NOMO-1 (cell line): ENCODE data around the gene RCAN3.
"Not testable (repeated sequence)": the region's sequence is repeated elsewhere in the genome, so short reads cannot be mapped to it uniquely, and the experiment has no call there.

ENCODE experiments used
- DNase-seq, 2 experiments: peaks; one replicate each; lab custom pipeline; 2025; ENCODE audit not compliant: unreplicated experiment in 2 of 2; lab: John Stamatoyannopoulos, UW

RCAN3 gene

DNA sequence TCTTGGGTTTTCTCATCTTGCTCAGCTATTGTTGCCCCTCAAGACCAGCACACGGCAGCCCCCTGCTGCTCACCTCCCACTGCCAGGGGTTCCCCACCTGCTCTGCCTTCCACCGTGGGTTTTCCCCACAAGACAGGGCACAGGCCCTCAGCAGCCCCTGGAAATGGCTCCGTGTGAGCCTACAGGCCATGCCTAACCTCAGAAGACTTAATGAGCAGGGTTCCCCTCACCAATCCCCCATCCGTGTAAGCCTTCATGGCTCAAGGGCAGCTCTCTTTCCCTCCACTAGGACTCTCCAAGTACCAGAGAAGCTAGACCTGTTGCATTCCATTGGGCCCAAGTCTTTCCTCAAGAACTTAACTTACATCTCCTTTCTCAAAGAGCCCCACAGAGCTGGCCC lies 18.4 kb upstream of the RCAN3 start:
- no peak for DNase-seq

DNA sequence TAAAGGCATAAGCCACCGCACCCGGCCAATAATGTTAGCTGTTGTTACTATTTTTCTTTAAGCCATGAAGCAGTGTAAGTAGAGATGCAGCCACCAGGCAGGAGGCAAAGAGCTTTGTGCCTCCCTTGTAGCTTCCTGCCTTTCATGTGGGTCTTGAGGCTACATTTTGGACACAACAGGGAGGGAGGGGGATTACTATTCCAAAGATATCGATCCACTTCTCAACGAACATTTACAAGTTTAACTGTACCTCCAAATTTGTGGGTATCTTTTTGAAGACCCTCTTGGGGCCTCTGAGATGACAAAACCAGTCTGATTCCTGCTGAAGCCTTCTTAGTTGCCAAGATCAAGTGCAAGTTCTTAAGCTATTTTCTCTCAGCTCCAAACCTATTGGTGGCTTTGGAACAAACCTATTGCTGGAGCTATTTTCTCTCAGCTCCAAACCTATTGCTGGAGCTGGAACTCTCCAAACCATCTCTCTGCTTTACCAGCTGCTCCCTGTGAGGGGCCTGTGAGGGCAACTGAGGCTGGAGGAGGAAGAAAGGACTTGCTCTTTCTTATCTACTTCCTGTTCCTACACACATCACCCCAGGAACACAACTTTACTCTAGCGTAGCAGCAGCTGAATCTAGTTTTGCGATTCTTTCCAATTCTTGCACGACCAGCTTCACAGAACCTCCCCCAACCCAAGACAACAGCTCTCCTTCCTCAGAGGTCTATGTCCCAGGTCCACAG lies 16.1 kb upstream of the RCAN3 start:
- DNase-seq: no peak

DNA sequence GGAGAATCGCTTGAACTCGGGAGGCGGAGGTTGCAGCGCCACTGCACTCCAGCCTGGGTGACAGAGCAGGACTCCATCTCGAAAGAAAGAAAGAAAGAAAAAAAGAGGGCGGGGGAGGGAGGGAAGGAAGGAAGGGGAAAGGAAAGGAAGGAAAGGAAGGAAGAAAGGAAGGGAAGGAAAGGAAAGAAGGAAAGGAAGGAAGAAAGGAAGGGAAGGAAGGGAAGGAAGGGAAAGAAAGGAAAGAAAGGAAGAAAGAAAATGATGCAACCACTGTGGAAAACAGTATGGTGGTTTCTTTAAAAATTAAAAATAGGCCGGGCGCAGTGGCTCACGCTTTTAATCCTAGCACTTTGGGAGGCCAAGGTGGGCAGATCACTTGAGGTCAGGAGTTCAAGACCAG lies 15.2 kb upstream of the RCAN3 start:
- no peak for DNase-seq

DNA sequence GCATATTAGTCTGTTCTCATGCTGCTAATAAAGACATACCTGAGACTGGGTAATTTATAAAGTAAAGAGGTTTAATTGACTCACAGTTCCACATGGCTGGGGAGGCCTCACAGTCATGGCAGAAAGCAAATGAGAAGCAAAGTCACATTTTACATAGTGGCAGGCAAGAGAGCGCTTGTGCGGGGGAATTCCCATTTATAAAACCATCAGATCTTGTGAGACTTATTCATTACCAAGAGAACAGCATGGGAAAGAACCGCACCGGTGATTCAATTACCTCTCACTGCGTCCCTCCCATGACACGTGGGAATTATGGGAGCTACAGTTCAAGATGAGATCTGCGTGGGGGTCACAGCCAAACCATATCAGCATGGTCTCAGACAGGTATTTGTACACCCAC lies 14.5 kb upstream of the RCAN3 start:
- DNase-seq: not testable (repeated sequence)

DNA sequence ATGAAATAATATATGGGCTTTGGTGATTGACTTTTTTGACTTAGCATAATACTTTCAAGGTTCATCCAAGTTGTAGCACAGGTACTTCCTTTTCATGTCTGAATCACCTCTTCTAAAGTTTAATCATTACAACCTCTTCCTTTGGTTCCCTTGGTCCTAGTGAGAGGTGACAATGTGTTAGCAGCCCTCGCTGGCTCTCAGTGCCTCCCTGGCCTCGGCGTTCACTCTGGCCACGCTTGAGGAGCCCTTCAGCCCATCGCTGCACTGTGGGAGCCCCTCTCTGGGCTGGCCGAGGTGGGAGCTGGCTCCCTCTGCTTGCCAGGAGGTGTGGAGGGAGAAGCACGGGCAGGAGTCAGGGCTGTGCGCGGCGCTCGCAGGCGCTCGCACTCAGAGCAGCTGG lies 13.0 kb upstream of the RCAN3 start:
- DNase-seq: no peak

DNA sequence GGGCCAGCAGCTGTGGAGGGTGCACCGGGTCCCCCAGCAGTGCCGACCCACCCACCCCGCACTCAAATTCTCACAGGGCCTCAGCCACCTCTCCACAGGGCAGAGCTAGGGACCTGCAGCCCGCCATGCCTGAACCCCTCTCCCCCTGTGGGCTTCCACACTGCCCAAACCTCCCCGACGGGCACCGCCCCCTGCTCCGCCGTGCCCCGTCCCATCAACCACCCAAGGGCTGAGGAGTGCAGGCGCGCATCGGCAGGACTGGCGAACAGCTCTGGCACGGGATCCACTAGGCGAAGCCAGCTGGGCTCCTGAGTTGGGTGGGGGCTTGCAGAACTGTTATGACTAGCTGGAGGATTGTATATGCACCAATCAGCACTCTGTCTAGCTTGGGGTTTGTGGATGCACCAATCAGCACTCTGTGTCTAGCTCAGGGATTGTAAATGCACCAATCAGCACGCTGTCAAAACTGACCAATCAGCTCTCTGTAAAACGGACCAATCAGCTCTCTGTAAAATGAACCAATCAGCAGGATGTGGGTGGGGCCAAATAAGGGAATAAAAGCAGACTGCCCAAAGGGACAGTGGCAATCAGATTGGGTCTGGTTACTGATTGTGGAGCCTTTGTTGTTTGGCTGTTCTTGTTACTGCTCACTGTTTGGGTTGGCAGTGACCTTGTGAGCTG lies 12.4 kb upstream of the RCAN3 start:
- DNase-seq: no peak

DNA sequence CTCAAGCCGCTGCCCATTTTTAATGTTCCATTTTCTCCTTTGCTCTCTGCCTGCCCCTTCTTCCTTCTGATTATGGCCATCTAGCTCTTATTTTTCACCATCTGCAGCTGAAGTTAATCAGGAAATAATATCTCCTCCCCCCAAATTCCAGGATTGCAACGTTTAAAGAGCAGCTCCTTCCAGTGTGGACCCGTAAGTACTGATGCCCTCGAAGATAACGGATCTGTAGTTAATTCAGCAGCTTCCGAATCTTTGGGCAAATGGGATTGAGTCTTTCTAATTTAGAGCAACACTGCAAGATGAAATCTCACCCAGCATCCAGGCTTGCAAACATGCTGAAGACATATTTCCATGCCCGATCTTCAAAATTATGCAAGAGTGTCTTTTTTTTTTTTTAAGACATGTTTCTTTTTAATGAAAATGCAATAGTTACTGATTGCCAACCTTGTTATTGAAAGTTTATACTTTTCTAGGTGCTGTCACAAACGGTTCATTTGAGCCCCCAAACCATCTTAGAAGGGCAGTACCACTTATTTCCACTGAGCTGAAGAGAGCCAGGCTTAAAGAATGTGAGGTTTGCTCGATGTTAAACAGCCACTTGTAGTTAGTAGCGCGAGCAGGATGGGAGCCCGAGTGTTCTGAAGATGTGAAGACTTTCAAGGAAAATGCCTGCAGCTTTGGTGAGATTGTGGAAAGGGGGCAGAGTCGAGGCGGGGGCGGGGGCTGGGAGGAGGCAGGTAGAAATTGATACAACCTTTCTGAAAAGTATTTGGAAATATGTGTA lies 10.9 kb upstream of the RCAN3 start:
- DNase-seq: no peak

DNA sequence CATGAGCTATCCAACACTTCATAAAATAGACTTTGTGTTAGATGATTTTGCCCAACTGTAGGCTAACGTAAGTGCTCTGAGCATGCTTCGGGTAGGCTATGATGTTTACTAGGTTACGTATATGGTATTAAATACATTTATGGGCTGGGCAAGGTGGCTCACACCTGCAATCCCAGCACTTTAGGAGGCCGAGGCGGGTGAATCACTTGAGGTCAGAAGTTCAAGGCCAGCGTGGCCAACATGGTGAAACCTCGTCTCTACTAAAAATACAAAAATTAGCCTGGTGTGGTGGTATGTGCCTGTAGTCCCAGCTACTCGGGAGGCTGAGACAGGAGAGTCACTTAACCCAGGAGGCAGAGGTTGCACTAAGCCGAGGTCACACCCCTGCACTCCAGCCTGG lies 9.7 kb upstream of the RCAN3 start:
- not testable (repeated sequence) for DNase-seq

DNA sequence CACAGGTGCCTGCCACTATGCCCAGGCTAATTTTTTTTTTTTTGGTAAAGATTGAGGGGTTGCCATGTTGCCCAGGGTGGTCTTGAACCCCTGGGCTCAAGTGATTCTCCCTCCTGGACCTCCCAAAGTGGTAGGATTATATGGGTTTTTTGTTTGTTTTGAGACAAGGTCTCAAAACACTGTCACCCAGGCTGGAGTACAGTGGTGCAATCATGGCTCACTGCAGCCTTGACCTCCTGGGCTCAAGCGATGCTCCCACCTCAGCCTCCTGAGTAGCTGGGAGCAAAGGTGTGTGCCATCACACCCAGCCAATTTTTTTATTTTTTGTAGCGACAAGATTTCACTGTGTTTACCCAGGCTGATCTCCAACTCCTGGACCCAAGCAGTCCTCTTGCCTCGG lies 8.9 kb upstream of the RCAN3 start:
- DNase-seq: no peak

DNA sequence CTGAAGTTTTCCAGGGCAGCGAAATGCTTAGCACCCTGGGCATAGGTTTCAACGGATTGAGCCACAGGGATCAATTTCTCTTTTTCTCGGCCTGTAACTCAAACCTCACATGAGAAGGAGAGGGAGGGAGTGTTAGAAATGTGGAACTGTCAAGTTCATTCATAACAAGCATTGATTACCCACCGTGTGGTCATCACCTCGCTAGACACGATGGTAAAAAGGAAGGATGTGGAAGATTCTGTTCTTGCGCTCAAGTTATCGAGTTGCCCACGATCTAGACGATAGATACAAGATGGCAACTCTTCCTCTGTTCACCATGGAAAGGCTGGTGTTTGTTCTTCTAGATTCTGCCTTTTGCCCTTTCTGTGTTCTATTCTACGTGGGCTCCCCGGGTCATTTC lies 4.0 kb upstream of the RCAN3 start:
- no peak for DNase-seq

DNA sequence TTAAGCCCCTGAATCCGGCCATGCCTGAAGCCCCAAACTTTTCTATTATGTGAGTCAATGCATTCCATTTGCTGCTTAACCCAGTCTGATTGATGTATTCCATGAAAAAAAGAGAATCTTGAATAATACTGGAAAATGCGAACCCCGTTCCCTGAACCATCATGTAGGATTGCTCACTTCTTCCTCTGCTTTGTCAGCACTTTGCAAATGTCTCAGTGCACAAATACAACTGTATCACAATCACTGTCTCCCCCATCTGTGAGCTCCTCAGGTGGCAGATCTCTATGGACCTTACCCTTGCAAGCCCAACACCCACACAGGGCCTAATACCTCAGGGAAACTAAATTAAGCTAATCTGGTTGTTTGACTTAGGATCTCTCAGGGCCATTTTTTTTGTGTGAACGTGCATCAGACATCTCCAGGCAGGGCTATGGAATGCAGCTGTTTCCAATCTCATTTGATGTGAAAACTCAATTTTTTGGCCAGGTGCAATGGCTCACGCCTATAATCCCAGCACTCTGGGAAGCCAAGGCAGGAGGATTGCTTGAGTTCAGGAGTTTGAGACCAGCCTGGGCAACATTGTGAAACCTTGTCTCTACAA lies 2.1 kb upstream of the RCAN3 start:
- DNase-seq: no peak

DNA sequence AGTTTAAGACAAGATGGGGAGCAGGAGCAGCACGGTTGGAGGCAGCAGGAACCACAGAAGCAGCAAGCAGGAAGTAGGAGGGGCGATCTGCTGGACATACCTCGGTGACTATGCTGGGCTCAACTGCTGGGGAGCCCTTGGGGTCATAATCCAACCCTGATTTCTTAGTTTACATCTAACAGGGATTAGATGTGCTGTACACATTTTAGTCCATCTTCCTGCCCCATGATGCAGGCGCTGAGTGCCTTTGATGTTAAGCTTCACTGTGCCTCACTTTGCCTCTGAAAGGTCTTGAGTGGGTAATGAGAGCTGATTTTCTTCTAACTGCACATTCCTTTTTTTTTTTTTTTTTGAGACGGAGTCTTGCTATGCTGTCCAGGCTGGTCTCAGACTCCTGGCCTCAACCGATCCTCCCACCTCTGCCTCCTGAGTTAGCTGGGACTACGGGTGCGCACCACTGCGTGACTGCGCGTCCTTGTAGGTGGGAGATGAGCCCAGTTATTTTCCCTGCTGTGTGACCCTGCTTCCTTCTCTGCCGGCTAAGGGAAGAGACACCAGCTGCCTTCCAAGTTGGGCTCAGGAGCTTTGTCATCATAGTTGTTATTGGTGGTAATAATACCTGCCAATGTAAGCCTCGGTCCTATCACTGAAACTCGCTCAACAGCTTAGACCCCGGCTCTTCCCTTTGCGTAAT lies 1.1 kb upstream of the RCAN3 start:
- DNase-seq: peak; percentile 66 to 81

DNA sequence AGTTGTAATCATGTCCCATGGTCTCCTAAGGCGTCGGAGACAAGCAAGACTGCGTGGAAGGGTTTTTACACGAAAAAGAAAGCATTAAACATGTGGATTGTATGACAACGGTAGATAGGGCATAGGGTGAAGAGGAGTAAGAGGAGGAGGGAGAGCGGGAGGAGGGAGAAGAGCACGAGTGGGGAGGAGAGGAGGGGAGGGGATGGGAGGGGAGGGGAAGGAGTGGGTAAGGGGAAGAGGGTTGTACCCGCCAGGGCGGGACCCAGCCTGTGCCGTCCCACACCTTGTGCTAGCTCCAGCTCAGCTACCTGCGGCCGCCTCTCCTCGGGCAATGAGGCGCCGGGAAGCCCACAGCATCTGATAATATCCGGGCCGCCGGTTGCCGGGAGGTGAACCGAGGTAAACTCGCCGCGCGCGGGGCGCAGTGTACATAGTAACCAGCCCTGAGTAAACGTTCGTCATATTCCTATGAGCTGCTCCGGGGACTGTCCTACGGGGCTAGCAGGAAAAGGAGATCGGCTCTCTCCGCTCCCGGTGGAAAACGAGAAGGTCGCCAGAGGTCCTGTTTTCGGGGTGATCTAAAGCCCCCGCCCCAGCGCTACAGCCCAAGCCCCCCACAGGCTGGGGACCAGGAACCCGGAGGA lies 449 bp upstream of the RCAN3 start:
- peak; percentile 66 to 72 for DNase-seq

DNA sequence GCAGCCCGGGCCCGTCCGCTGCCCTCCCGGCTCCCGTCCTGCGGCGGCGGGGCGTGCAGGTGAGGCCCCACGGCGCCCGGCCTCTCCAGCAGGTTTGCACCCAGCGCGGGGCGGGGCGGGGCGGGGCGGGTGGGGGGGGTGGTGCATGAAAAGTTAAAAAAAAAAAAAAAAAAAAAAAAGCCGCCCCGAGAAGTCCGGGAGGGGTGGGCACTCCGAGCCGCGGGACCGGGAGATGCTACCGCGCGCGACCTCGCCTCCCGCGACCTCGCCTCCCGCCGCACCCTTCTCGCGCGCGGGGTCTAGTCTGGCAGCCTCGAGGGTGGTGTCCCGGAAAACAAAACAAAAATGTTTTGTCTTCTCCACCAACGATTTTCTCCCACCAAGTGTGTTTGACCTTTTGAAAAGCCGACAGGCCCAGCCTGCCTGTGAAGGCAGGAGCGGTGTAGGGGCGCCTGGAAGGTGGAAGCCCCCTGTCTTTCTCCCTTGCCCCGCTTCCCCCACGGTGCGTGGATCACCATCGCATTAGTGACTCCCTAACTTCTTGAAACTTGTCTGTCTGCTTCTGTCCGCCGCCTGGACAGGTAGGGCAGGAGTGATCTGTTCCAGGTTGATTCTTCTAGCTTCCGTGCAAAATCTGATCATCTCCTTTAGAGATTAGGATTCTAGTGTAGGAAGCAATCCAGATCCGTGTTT lies 569 bp downstream of the RCAN3 start:
- DNase-seq: no peak

DNA sequence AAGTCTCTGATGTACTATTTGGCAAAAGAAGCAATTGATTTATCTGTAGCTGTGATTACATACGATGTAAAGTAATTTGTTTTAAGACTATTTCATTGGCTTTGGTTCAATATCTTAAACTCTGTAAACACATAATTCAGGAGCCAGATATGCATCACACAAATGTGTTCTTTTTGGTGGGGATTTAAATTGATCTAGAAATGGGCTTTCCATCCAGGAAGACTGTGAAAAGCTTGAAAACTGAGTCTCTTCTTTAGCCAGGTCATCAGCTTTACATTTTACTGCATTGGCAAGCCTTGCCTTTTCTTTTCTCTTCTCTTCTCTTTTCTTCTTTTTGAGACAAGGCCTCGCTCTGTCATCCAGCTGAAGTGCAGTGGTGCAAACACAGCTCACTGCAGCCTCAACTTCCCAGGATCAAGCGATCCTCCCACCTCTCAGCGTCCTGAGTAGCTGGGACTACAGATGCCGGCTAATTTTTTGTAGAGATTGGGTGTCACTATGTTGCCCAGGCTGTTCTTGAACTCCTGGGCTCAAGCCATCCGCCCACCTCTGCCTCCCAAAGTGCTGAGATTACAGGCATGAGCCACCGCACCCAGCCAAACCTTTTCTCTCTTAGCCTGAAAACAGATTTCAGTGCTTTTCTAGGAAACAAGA lies 1.4 kb downstream of the RCAN3 start:
- DNase-seq: no peak

DNA sequence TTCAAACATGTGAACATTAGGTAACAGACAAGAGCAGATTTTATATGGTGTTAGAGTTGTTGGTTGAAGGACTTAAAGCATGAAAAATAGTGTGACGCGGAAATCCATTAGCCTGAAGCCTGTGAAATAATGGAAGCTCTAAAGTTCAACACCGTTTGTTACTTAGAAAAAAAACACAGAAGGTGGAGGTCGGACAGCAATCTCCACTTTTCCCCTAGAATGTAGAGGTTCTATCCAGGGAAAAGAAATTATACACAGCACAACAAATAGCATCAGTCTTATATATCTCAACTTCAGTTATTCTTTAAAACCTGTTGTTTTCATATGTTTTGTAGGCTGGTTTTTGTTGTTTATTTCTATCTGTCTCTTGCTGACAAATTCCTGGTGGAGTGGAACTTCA lies 1.9 kb downstream of the RCAN3 start:
- DNase-seq: no peak

DNA sequence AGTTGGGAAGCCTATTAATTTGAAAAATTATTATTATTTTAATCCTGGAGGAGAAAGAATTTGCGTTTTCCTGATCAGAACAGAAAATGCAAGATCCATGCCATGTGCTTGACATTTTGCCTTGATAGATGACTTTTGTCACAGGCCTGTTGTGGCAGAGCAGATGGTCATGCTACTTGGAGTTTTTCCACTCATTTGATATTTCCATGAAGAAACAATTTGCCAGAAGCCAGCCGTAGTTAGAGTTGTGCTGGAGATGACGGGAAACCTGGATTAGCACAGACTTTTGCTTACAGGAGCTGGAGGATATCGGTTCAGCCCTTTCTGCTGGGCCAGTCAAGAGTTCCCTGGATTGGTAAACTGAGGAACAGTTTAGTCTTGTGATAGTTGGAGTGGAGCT lies 3.2 kb downstream of the RCAN3 start:
- no peak for DNase-seq

DNA sequence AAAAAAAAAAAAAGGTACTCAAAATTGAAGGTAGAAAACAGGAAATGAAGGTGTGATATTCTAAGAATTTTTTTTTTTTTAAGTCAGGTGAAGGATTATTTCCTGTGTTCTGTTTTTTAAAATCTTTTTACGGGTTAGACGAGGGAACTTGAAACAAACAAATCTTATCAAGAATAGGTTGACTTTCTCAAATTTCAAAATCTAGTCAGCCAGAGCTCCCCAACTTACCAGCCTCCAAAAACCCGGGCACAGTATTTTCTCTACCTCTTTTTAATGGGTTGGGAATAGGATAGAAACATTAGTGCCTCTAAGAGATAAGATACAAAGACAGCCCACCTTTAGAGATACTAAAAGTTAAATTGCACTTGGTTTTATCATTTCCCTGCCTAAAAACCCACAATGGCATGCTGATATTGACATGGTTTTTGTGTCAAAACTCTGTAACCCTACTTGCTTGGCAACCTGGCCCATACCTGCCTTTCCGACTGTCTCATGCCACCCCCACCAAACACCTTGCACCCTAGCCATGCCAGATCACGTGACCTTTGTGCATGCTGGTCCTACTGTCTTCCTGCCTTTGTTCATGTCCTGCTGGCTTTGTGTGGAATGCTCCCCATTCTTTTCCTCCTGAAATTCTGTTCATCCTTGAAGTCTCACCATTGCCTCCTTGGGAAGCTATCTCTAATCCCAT lies 4.2 kb downstream of the RCAN3 start:
- no peak for DNase-seq

DNA sequence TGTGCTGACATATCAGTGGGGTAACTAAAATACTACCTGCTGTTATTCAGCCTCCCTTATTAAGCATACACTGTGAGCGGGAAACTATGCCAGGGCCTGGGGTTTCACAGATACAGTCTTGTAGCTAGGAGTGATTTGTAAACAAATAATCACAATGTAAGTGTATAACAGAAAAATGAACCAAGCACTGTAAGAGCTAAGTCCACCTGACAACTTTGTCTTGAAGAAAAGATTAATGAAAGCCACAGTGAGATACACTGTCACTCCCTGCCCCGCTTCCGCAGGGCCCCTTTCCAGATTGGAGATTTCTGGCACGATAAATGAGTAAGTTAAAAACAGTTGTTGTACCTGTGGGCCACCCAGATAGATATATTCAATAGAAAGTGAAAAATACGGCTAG lies 4.8 kb downstream of the RCAN3 start:
- no peak for DNase-seq
